Activated CD8-positive, alpha-beta memory T cell treated with anti-CD3 and anti-CD28 coated beads for 36 hours (primary cell): Measurements from ENCODE around the gene KPNA3. TPM values are rescaled to one million over a fixed set of nuclear protein-coding genes. Genes with fewer than 3 reads are reported as not detected.

Experiments
- CTCF ChIA-PET: fragments of 350-600 bp; sonication (Branson Sonifier 250); formaldehyde crosslinking; loops from one replicate; lab custom pipeline; 2021; ENCODE audit warnings: antibody characterized with exemption; lab: Charles Lee
- POLR2A ChIA-PET: fragments of 350-600 bp; sonication (Branson Sonifier 250); formaldehyde crosslinking; loops from one replicate; lab custom pipeline; 2021; ENCODE audit warnings: antibody characterized with exemption; lab: Charles Lee
- total RNA-seq, 2 experiments: library from RNA; stranded (reverse); gene quantifications; one replicate each; pipeline ENCODE4 v1.2.3, GENCODE V29; 2021

KPNA3 gene
- total RNA-seq, 2 experiments from 2014 or later = 65.2 to 67.3 TPM

DNA sequence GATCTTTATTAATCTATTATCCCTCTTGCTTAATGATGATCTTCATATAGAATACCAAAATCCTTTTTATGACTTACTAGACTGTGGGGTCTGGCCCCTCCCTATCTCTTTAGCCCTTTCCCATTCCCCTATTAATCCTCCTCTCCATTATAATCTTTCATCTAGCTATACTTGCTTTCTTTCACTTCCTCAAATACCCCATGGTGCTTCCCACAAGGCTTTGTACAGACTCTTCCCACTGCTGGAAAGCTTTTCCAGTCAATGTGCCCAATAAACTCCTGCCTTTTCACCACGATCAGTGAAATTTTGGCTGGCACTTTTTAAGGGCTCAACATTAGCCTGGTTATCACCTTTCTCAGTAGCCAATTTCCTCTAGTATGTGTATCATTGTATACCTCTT lies 98.0 kb downstream of the KPNA3 start:
- ChIA-PET CTCF (no interaction called here), POLR2A (no interaction called here)

DNA sequence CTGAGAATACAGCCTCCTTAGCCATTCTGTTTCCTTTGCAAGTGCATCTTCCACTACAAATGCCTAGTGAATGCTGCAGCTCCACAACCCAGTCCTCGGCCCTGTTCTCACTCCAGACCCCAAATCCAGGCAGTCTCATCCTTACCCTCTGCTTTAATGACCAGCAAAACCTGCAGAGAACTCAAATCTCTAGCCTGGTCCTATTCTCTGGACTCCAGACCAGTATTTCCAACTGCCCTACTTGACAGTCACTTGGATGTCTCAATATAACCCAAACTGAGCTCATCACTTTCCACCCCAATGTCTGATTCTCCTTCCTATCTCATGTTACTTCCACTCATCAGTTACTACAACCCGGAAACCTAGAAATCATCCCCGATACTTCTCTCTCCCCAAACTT lies 98.6 kb downstream of the KPNA3 start:
- POLR2A ChIA-PET = no interaction called here
- CTCF ChIA-PET = no interaction called here

DNA sequence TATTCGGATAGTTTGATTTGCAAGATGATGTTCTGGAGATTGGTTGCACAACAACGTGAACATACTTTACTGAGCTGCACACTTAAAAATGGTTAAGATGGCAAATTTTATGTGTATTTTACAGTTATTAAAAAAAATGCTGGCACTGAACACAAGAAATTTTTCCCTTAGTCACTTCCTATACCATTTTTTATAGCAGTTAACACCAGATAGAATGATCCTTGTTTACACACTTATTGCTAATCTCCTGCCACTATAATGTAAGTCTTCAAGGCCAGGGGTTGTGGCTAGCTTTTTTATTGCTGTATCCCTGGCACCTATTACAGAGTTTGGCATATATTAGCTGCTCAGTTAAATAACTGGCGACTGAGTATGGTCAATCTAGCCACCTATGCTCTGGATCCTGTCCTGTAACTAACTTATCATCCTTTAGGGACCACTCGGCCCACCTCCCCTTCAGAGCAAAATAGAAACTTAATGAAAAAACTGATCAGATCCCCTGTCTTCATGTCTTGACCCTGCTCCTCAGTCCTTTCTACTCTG lies 99.2 kb downstream of the KPNA3 start:
- CTCF ChIA-PET = no interaction called here
- POLR2A ChIA-PET = no interaction called here

DNA sequence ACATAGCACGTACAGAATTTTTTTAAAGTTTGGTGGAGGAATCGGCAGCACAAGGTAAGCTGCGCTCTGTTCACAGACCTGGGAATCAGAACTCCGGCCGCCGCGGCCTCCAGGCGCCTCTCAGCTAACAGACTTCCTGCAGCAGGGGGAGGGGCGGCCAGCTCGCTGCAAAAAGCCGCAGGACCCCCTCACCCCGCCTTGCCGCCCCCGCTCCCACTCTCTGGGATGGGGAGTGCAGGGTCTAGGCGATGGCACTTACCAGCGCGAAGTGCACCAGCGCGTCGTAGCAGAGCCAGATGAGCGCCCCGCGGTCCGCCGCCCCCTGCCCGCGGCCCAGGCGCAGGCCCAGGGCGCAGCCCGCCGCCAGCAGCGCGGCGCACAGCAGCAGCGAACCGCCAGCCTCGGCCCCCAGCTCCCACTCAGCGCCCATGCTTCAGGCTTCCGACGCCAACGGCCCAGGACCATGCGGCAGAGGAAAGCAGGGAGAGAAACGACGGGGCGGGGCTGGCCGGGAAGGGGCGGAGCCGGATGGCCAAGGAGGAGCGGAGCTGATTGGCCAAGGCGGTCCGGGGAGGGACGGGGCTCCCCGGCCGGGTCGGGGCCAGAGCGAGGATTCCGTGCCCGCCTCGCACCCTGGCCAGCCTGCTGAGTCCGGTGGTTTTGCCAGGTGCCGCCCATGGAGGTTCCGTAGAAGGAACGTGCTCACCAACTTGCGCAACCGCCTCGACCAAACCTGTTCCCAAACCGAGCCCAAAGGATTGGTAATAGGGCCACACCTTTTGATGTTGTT lies 101.3 kb downstream of the KPNA3 start, which contains the start of gene EBPL:
Gene EBPL, minus strand, starts transcription at position 492 of the 790 bp plus-strand sequence. Its CDS starts 62 bp downstream, at position 430.
- CTCF ChIA-PET = interaction anchor here (1.1 kb wide), 1 partner anchor 13 kb away, joined by 5 read pairs; no protein-coding TSS in a partner anchor
- POLR2A ChIA-PET = interaction anchor here (0.5 to 1.6 kb wide), 5 partner anchors 90 to 102 kb away, joined by 3 to 7 read pairs (median 4); partner anchors contain the start of gene KPNA3

DNA sequence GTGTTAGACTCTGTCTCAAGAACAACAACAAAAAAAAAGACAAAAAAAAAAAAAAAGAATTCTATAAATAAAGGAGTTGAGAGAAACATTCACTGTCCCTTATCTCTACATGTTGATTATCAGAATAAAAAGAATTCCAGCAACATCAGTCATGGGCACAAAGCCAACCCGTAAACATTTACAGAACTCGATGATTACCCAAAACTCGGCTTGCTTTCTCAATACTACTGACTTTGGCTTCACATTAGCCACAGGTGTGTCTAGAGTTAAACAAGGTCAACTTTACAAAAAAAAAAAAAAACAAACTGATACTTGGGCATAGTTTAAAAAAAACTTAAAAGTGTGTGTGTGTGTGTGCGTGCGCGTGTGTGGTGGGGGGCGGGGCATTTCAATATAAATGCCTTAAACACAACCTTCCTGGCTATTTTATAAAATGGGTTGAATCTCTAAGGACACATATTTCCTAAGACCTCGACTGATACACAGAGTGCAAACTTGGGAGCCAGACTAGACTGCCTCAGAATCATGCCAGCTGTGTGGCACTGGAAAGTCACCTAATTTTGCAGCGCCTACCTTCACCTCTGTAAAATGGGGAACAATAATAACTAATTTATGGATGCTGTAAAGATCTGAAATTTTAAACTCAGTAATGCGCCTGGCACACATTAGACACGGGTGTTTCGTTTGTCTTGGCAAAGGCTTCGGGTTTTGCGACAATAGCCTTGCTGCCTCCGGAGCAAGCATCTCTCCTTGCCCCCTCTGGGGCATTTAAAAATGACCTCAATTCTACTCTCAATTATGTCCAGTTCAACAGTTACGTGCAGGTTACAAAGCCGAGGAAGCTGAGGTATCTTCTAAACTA lies 102.1 kb downstream of the KPNA3 start:
- POLR2A ChIA-PET = interaction anchor here (0.5 to 1.6 kb wide), 3 partner anchors 89 to 103 kb away, joined by 4 to 7 read pairs (median 4); partner anchors contain the start of gene KPNA3
- CTCF ChIA-PET = interaction anchor here (0.7 to 1.1 kb wide), 3 partner anchors 12 to 246 kb away, joined by 3 to 5 read pairs (median 3); partner anchors contain the start of gene SPRYD7

DNA sequence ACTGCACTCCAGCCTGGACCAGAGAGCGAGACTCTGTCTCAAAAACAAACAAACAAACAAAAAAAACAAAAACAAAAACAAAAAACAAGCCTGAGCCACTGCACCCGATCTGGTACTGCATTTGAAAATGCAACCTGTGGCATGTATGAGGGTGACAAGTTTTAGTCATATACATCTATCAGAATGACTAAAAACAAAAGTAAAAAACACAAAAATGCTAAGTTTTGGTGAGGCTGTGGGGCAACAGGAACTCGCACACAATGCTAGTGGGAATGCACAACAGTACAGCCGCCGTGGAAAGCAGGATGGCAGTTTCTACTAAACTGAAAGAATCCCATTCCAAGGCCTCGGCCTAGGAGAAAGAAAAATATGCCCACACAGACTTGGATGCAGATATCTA lies 109.0 kb downstream of the KPNA3 start:
- POLR2A ChIA-PET = interaction anchor here (0.6 kb wide), 1 partner anchor 29 kb away, joined by 4 read pairs; no protein-coding TSS in a partner anchor

DNA sequence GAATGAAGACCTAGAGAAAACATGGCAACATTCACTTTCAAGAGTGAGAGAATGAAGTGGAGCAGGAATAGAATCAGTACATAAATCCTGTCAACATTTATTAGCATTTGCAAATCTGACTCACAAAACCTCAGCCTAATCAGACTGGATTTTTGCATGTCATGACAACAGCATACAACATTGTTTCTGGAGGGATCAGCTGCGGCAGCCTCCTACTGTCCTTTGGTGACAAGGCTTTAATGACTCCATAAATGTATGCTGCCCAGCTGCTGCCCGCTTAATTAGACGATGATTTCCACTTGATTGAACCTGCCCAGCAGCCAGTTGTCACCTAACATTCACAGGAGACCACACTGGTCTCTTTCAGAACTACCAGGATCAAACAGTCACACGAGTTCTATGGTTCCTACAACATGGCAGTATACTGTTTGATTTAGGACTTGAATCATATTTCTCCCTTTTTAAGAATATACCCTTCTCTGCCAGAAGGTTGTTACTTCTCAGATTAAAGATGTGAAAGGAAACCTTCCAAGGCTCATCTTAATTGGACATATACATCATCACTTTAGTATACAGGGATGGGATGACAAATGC lies 110.5 kb downstream of the KPNA3 start:
- POLR2A ChIA-PET = no interaction called here

More for the DNA sequence above, 109.0 kb downstream of the KPNA3 start:
- CTCF ChIA-PET = no interaction called here

DNA sequence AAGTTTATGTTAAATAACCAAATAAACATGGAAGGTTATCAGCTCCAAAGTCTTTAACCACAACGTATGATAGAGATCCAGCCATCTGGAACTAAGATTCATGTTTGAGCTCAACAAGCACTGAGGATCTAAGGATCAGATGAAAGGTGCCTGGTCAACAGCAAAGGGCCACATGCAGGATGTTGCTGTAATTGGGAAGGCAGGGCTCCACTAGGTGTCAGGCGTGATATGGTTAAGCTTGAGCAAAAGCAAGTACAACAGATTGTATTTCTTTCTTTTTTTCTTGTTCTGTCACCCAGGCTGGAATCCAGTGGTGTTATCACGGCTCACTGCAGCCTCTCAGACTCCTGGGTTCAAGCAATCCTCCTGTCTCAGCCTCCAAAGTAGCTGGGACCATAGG lies 113.2 kb downstream of the KPNA3 start:
- POLR2A ChIA-PET = interaction anchor here (1.5 kb wide), 1 partner anchor 114 kb away, joined by 4 read pairs; the partner anchor contains the start of gene KPNA3
- CTCF ChIA-PET = no interaction called here

More for the DNA sequence above, 110.5 kb downstream of the KPNA3 start:
- CTCF ChIA-PET = no interaction called here

DNA sequence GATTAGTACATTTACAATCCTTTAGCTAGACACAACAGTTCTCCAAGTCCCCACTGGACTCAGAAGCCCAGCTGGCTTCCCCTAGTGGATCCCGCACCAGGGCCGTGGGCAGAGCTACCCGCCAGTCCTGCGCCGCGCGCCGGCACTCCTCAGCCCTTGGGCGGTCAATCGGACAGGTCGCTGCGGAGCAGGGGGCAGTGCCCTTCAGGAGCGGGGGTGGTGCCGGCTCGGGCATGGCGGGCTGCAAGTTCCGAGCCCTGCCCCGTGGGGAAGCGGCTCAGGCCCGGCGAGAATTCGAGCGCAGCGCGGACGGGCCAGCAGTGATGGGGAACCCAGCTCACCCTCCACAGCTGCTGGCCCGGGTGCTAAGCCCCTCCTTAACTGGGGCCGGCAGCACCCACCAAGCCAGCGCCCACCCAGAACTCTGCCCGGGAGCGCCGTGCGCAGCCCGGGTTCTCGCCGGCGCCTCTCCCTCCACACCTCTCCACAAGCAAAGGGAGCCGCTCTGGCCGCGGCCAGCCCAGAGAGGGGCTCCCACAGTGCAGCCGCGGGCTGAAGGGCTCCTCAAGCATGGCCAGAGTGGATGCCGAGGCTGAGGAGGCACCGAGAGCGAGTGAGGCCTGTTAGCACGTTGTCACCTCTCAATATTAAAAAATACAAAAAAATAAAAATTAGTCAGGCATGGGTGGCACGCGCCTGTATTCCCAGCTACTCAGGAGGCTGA lies 114.1 kb downstream of the KPNA3 start:
- ChIA-PET POLR2A (interaction anchor here (1.5 kb wide), 1 partner anchor 114 kb away, joined by 4 read pairs; the partner anchor contains the start of gene KPNA3), CTCF (interaction anchor here (0.7 to 1.2 kb wide), 2 partner anchors 13 to 44 kb away, joined by 4 to 5 read pairs; partner anchors contain the start of gene EBPL)

DNA sequence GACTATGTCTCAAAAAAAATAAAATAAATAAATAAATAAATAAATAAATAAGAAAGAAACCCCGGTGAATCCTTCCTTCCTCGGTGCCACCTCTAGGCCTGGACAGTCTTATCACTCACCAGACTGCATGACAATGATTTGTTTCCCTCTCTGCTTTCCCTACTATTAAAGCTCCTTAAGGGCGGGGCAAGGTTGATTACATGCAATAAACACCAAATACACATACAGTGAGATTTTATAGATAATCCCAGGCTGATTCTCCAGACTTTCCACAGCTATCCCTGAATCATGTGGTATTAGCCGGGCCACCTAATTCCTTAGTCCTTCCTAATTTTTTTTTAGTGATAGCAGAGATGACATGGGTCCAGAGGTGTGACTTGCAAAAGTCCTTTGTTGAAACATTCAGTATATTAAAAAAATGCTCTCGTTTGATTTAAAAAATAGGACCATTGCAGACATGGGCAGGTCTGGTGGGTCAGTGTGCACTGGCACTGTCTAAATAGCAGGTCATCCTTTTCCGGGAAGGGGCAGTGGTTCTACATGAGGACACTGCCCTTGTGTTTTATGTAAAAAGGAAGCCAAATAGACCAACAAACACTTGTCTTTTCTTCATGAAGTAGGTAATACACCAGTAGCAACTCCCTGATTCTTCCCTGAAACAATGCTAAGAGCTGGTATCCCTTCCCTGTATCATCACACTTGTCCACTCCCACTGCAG lies 115.7 kb downstream of the KPNA3 start:
- POLR2A ChIA-PET = no interaction called here
- CTCF ChIA-PET = interaction anchor here (0.5 to 1.3 kb wide), 2 partner anchors 12 to 19 kb away, joined by 3 to 4 read pairs; no protein-coding TSS in a partner anchor

DNA sequence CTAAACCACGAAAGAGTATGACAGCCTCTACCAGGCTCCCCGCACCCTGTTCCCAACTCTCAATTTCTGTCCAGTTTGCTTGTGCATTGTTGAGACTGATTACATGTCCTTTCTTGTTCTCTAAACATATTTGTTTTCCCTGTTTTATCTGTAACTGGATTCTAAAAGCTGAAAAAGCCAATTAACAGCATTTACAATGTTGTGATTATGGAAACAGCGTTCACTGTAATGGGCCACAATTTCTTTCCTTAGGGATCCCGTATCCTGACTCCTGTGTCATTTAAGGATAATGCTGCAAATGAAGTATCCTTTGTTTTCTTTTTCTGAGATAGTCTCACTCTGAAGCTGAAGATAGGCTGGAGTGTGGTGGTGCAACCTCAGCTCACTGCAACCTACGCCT lies 121.7 kb downstream of the KPNA3 start:
- CTCF ChIA-PET = no interaction called here
- POLR2A ChIA-PET = no interaction called here

DNA sequence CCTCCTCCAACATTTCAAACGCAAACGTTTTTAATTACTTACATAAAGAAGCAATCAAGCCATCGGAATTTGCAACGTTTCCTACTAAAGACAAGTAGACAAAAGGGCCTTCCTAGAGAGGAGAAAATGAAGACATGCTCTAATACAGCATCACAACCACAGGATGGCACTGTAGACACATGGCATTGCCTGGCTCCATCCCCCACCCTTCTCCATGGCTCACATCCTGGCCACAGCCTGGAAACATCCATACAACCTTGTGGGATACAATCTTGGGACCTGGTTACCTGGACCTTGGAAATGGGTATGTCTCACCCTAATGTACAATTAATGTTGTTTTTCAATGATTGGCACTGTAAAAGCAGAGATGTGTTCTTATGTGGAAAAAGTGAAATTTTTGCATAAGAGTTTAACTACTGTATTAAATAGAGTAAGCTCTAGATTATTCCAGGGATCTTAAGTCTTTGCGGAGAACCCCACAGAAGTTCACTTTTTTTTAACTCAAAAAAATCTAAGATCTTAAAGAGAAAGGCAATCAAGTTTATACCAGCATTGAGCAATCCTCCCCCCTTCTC lies 122.7 kb downstream of the KPNA3 start:
- ChIA-PET CTCF (no interaction called here), POLR2A (no interaction called here)

DNA sequence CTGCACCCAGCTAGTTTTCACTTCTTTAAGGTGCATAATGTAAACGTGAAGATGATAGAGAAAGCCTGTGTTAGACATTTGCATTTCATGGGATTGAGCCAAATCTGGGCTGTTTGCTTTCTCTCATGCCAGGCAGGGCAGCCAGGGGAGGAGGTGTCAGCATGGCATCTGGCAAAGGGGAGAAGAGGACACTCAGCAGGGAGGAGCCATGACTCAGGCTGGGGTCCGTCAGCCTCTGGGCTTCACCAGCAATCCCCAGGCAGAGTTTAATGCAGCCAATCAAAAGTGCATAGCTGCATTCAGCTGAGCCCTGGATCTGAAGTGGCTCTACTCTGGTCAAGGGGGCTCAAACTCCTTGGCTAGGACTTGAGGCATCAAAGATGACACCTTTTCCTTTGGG lies 124.7 kb downstream of the KPNA3 start:
- ChIA-PET CTCF (no interaction called here), POLR2A (no interaction called here)

DNA sequence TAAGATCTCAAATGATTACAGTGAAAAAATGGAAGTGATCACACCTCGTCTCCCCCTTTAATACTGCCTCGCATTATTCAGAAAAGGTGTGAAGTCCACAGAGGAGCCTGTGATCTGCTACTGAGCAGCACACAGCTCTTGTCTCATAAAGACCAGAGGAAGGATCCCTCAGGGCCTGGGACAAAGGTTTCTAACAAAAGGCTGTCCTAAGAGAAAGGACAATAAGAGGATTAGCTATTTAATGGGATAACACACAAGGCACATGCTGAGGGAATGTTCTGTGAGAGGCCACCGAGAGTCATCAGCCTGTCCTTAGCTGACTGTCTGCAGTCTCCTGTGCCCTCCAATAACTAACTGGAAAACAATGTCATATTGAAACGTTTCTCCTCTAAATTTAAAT lies 127.9 kb downstream of the KPNA3 start:
- POLR2A ChIA-PET = no interaction called here
- CTCF ChIA-PET = interaction anchor here (0.5 kb wide), 1 partner anchor 44 kb away, joined by 5 read pairs; no protein-coding TSS in a partner anchor

DNA sequence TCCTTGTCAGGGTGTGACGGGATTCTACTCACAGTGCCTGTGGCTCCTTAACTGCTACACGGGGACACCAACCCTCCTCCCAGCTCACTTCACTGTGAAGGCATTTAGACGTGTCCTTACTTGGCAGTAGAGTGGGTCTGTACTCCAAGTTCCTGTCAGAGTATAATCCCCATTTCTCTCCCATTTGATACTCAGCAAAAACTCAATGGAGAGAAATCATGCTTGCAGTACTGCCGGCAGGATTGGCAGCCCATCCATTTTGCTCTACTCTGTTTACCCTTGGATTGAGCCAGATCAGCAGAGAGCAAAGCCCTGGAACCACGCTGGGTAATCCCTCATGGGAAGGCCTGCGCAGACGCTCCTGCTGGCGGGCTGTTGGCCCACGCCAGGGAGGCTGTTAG lies 135.2 kb downstream of the KPNA3 start:
- CTCF ChIA-PET = no interaction called here
- POLR2A ChIA-PET = no interaction called here

DNA sequence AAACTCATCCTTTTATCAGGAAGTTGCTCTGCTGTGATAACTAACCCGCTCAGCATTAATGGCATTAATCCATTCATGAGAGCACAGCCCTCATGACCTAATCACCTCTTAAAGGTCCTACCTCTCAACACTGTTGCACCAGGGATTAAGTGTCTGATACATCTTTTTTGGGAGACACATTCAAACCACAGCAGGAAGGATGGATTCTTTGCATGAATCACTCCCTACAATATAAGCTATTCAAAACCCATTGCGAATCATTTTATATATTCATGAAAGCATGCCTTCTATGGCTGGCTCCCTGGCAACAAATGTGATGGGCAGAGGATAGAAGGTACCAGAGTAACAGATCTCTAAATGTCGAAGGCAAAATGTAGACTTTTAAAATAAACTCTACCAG lies 136.6 kb downstream of the KPNA3 start:
- ChIA-PET CTCF (interaction anchor here (0.6 kb wide), 1 partner anchor 173 kb away, joined by 3 read pairs; no protein-coding TSS in a partner anchor), POLR2A (no interaction called here)

DNA sequence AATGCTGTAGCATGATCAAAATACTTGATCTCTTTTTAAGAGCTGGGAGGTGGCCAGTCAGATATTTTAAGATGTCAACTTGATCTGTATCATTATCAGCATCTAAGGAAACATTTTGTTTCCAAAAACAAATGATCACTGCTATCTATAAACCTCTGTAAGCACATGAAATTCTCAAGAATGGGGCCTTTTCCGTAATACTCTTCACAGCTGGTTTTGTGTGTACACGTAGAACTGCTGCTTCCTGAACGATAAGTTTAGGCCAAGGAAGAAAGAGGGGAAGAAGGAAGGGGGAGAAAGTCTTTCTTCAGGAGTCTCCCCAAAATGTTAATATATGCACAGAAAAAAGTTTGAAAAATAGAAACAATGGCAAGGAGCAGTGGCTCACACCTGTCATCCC lies 138.5 kb downstream of the KPNA3 start:
- ChIA-PET CTCF (no interaction called here), POLR2A (no interaction called here)
